IMR-90 (cell line): ENCODE data around the gene RERE. TPM values are rescaled to one million over a fixed set of nuclear protein-coding genes. Genes with fewer than 3 reads are reported as not detected.

Source experiments
- ATAC-seq: fragments of 200-7000 bp; cut with Tn5 transposase; 2 replicates; pipeline ENCODE4 v1.9.1; 2020; ENCODE audit warnings: low read depth, mild to moderate bottlenecking, moderate library complexity
- BruUV-seq: library from RNA; stranded (reverse); fragments of 400-500 nt; replicated peaks from 2 replicates; lab custom pipeline; 2021; lab: Mats Ljungman, UMichigan
- CTCF ChIA-PET: fragments of 300-600 bp; formaldehyde crosslinking; extraction: SDS; loops from one replicate; lab custom pipeline; 2021; ENCODE audit warnings: antibody characterized with exemption; lab: Yijun Ruan, JAX
- POLR2A ChIA-PET: fragments of 300-600 bp; sonication (Branson Sonifier 250); formaldehyde crosslinking; loops from one replicate; lab custom pipeline; 2022; ENCODE audit warnings: antibody characterized with exemption; ENCODE audit not compliant: unreplicated experiment; lab: Charles Lee
- DNase-seq: peaks from one replicate; pipeline ENCODE4 v3.0.0; 2013
- H2AFZ ChIP-seq: replicated peaks from 2 replicates; pipeline ENCODE3; 2013; ENCODE audit warnings: low read length, mild to moderate bottlenecking; ENCODE audit not compliant: poor library complexity
- H2AK5ac ChIP-seq: 2 replicates; pipeline ENCODE4 v1.6.1; 2013; ENCODE audit warnings: low read depth, low read length, inconsistent platforms
- H2AK9ac ChIP-seq: replicated peaks from 2 replicates; pipeline ENCODE3; 2013; ENCODE audit warnings: mild to moderate bottlenecking, low read depth, low read length, moderate library complexity; ENCODE audit not compliant: poor library complexity
- H2BK120ac ChIP-seq: 2 replicates; pipeline ENCODE4 v1.6.1; 2013; ENCODE audit warnings: low read depth, low read length, inconsistent platforms
- H2BK15ac ChIP-seq: 3 replicates; pipeline ENCODE4 v1.6.1; 2013; ENCODE audit warnings: low read depth, low read length, inconsistent platforms
- H2BK20ac ChIP-seq: 2 replicates; pipeline ENCODE4 v1.6.1; 2013; ENCODE audit warnings: low read depth, mild to moderate bottlenecking, inconsistent platforms, low read length, moderate library complexity
- H2BK5ac ChIP-seq: 2 replicates; pipeline ENCODE4 v1.6.1; 2013; ENCODE audit warnings: mild to moderate bottlenecking, low read depth, low read length, inconsistent platforms; ENCODE audit not compliant: poor library complexity, severe bottlenecking
- H3K14ac ChIP-seq: replicated peaks from 2 replicates; pipeline ENCODE4 v1.6.1; 2013; ENCODE audit warnings: low read depth, low read length, inconsistent platforms
- H3K18ac ChIP-seq: 2 replicates; pipeline ENCODE4 v1.6.1; 2013; ENCODE audit warnings: low read depth, low read length, control low read depth
- H3K23ac ChIP-seq: 2 replicates; pipeline ENCODE4 v1.6.1; 2013; ENCODE audit warnings: low read depth, low read length, inconsistent platforms
- H3K27ac ChIP-seq: 2 replicates; pipeline ENCODE4 v1.5.1; 2013; ENCODE audit warnings: mild to moderate bottlenecking, control low read depth, low read length; ENCODE audit not compliant: insufficient read depth
- H3K27me3 ChIP-seq: 2 replicates; pipeline ENCODE4 v1.6.1; 2013; ENCODE audit warnings: low read length; ENCODE audit not compliant: control insufficient read depth, insufficient read depth
- H3K36me3 ChIP-seq: 2 replicates; pipeline ENCODE4 v1.6.1; 2013; ENCODE audit warnings: low read length, mixed read lengths; ENCODE audit not compliant: control insufficient read depth, insufficient read depth
- H3K4ac ChIP-seq: 2 replicates; pipeline ENCODE4 v1.6.1; 2013; ENCODE audit warnings: low read depth, low read length, inconsistent platforms
- H3K4me1 ChIP-seq: 2 replicates; pipeline ENCODE4 v1.6.1; 2013; ENCODE audit warnings: low read length, mixed read lengths; ENCODE audit not compliant: control insufficient read depth, insufficient read depth
- H3K4me2 ChIP-seq: 2 replicates; pipeline ENCODE4 v1.6.1; 2013; ENCODE audit warnings: low read depth, mild to moderate bottlenecking, control low read depth, low read length, moderate library complexity
- H3K4me3 ChIP-seq: 2 replicates; pipeline ENCODE4 v1.5.1; 2013; ENCODE audit warnings: low read depth, mild to moderate bottlenecking, control low read depth, low read length, moderate library complexity; ENCODE audit not compliant: insufficient read depth
- H3K56ac ChIP-seq: 2 replicates; pipeline ENCODE4 v1.6.1; 2013; ENCODE audit warnings: low read length, inconsistent platforms; ENCODE audit not compliant: insufficient read depth; ENCODE audit errors: extremely low read depth
- H3K79me1 ChIP-seq, 2 experiments: 2 replicates each; pipeline ENCODE4 v1.6.1; 2013; ENCODE audit warnings: low read length in 2 of 2, inconsistent platforms in 1 of 2, low read depth in 1 of 2
- H3K9ac ChIP-seq: 2 replicates; pipeline ENCODE4 v1.6.1; 2013; ENCODE audit warnings: low read depth, low read length, control low read depth
- H3K9me1 ChIP-seq: 2 replicates; pipeline ENCODE4 v1.6.1; 2013; ENCODE audit warnings: low read length, inconsistent platforms; ENCODE audit not compliant: insufficient read depth
- H3K9me3 ChIP-seq: 2 replicates; pipeline ENCODE4 v1.6.1; 2013; ENCODE audit warnings: low read length; ENCODE audit not compliant: control insufficient read depth, insufficient read depth
- H4K20me1 ChIP-seq: 2 replicates; pipeline ENCODE4 v1.6.1; 2013; ENCODE audit warnings: low read length, inconsistent platforms; ENCODE audit not compliant: insufficient read depth
- H4K5ac ChIP-seq: 2 replicates; pipeline ENCODE4 v1.6.1; 2013; ENCODE audit warnings: mild to moderate bottlenecking, low read depth, low read length, control low read depth
- H4K8ac ChIP-seq, 2 experiments: 2 replicates each; pipeline ENCODE4 v1.6.1; 2013; ENCODE audit warnings: low read depth in 2 of 2, low read length in 2 of 2, control low read depth in 1 of 2, inconsistent platforms in 1 of 2
- H4K91ac ChIP-seq: 2 replicates; pipeline ENCODE4 v1.6.1; 2013; ENCODE audit warnings: low read depth, low read length, inconsistent platforms; ENCODE audit not compliant: insufficient read depth
- BHLHE40 ChIP-seq: fragments of 150-350 bp; IDR thresholded peaks from 2 replicates; pipeline ENCODE4 v1.6.1; 2016; ENCODE audit warnings: mild to moderate bottlenecking, low read depth, low read length
- CEBPB ChIP-seq: IDR thresholded peaks from 2 replicates; pipeline ENCODE4 v1.6.1; 2012; ENCODE audit warnings: low read depth, low read length, improper control_type of control experiment
- CHD1 ChIP-seq: IDR thresholded peaks from 2 replicates; pipeline ENCODE4 v1.6.1; 2012; ENCODE audit warnings: low read depth, low read length, improper control_type of control experiment
- CTCF ChIP-seq: conservative IDR thresholded peaks from 2 replicates; pipeline ENCODE4 v1.5.1; 2012; ENCODE audit warnings: mild to moderate bottlenecking, low read depth, low read length, improper control_type of control experiment
- ELK1 ChIP-seq: fragments of 150-350 bp; IDR thresholded peaks from 2 replicates; pipeline ENCODE4 v1.6.1; 2016; ENCODE audit warnings: low read depth, mild to moderate bottlenecking, low read length, moderate library complexity, borderline replicate concordance
- FOS ChIP-seq: fragments of 150-350 bp; IDR thresholded peaks from 2 replicates; pipeline ENCODE4 v1.6.1; 2016; ENCODE audit warnings: low read depth, low read length
- MAFK ChIP-seq: IDR thresholded peaks from 2 replicates; pipeline ENCODE4 v1.6.1; 2012; ENCODE audit warnings: low read depth, low read length, improper control_type of control experiment
- MAZ ChIP-seq: IDR thresholded peaks from 2 replicates; pipeline ENCODE4 v1.6.1; 2012; ENCODE audit warnings: low read depth, mild to moderate bottlenecking, low read length, improper control_type of control experiment, moderate library complexity, borderline replicate concordance
- MXI1 ChIP-seq: IDR thresholded peaks from 2 replicates; pipeline ENCODE4 v1.6.1; 2012; ENCODE audit warnings: low read depth, mild to moderate bottlenecking, low read length, moderate library complexity, borderline replicate concordance
- NFE2L2 ChIP-seq: fragments of 150-350 bp; IDR thresholded peaks from 2 replicates; pipeline ENCODE4 v1.6.1; 2016; ENCODE audit warnings: low read depth, mild to moderate bottlenecking, low read length
- POLR2A ChIP-seq: IDR thresholded peaks from 2 replicates; pipeline ENCODE4 v1.6.1; 2012; ENCODE audit warnings: mild to moderate bottlenecking, low read depth, low read length
- RAD21 ChIP-seq: IDR thresholded peaks from 2 replicates; pipeline ENCODE4 v1.6.1; 2012; ENCODE audit warnings: low read length, improper control_type of control experiment
- RCOR1 ChIP-seq: IDR thresholded peaks from 2 replicates; pipeline ENCODE4 v1.6.1; 2012; ENCODE audit warnings: mild to moderate bottlenecking, low read length, improper control_type of control experiment; ENCODE audit not compliant: insufficient replicate concordance
- RFX5 ChIP-seq: IDR thresholded peaks from 2 replicates; pipeline ENCODE4 v1.8.0; 2012; ENCODE audit warnings: low read depth, mild to moderate bottlenecking, low read length, moderate library complexity
- SMC3 ChIP-seq: fragments of 150-350 bp; IDR thresholded peaks from 2 replicates; pipeline ENCODE4 v1.6.1; 2016; ENCODE audit warnings: low read depth, mild to moderate bottlenecking, antibody characterized with exemption, low read length, moderate library complexity
- USF2 ChIP-seq: fragments of 150-350 bp; IDR thresholded peaks from 2 replicates; pipeline ENCODE4 v1.6.1; 2017; ENCODE audit warnings: mild to moderate bottlenecking, antibody characterized with exemption, low read length, low read depth
- WGBS, 2 experiments: methylation state at CpG; one replicate each; pipeline versions ENCODE4 v1.1.5 to v1.1.7; 2013; ENCODE audit warnings: missing lambda C conversion rate in 2 of 2; ENCODE audit not compliant: insufficient read length in 1 of 2; ENCODE audit errors: extremely low coverage in 2 of 2; 5-methylcytosine and 5-hydroxymethylcytosine counted together
- dilution Hi-C: fragments of 300-500 bp; cut with HindIII; formaldehyde crosslinking; loops from one replicate; pipeline ENCODE4 v1.14.3; 2018; ENCODE audit warnings: low sequenced_read_pairs; ENCODE audit not compliant: unreplicated experiment
- in situ Hi-C: fragments of 300-500 bp; cut with MboI; formaldehyde crosslinking; loops from 3 replicates; pipeline ENCODE4 v1.14.3; 2019; ENCODE audit warnings: low sequenced_read_pairs, inconsistent platforms, mixed read lengths
- intact Hi-C: fragments of 100-400 bp; cut with micrococcal nuclease; formaldehyde crosslinking; loops from 2 replicates; pipeline ENCODE4 v1.10.0; 2022
- polyA plus RNA-seq, 3 experiments: library from polyadenylated mRNA; depleted of rRNA; stranded (reverse); fragments of >200 nt; gene quantifications; 2 replicates each; pipeline ENCODE4 v1.2.3, GENCODE V29; 2012; ENCODE audit warnings: low replicate concordance in 1 of 3
- total RNA-seq: library from RNA; depleted of rRNA; stranded (reverse); fragments of >200 nt; gene quantifications from 2 replicates; pipeline ENCODE4 v1.2.3, GENCODE V29; 2012

Gene RERE
- total and polyA plus RNA-seq, 2 of the 4 experiments (the other 2 are of a cell fraction) = 11.5 to 25.1 TPM

GRCh38 chr1:8324176-8324810, 493.1 kb downstream of the RERE start:
- no peak overlapping the region for H4K5ac ChIP-seq
- intact Hi-C loops = no loop called here
- ChIA-PET POLR2A (no interaction called here), CTCF (no interaction called here)
- in situ Hi-C loops = loop anchor here (25.0 kb wide), 1 partner anchor 662 kb away; no protein-coding TSS in a partner anchor
- H3K4me3 ChIP-seq = no peak overlapping the region
- H2AFZ ChIP-seq = no peak overlapping the region
- H3K79me1 ChIP-seq = 0 out of 4 replicates have a peak, but pooled peaks cover 0 to 4% of the 10 kb centered on the region in 2 experiments
- ATAC-seq = no peak
- no TSS peak for BruUV-seq
- H3K4me1 ChIP-seq = no peaks in the 10 kb centered on the region
- dilution Hi-C loops = loop anchor here (25.0 kb wide), 1 partner anchor 312 kb away; no protein-coding TSS in a partner anchor
- H4K91ac ChIP-seq = no peak overlapping the region
- H3K4ac ChIP-seq = no peak overlapping the region
- no peak overlapping the region for H3K4me2 ChIP-seq
- H3K9me3 ChIP-seq = no peaks in the 10 kb centered on the region
- WGBS, 2 experiments = 93% methylated on average over 12 of the region's 32 CpGs; no CpG with 5 or more reads in 1 of the 2 experiments
- peaks cover 2% of the 10 kb centered on the region; the same call in 1 of the 2 replicates for H3K27me3 ChIP-seq
- no peak overlapping the region for H2BK15ac ChIP-seq
- no peaks in the 10 kb centered on the region for H4K20me1 ChIP-seq
- H3K27ac ChIP-seq = no peak overlapping the region
- no peak overlapping the region for H2BK20ac ChIP-seq
- no peak overlapping the region for H2AK9ac ChIP-seq
- H2BK5ac ChIP-seq = no peak overlapping the region
- H2AK5ac ChIP-seq = no peak overlapping the region
- no peak for DNase-seq
- TF ChIP-seq POLR2A = no peak
- TF ChIP-seq FOS = no peak
- no peak for TF ChIP-seq RAD21
- no peak for TF ChIP-seq USF2
- TF ChIP-seq MAZ = no peak
- no peak for TF ChIP-seq MXI1
- TF ChIP-seq NFE2L2 = no peak
- no peak for TF ChIP-seq CHD1
- TF ChIP-seq ELK1 = no peak
- no peak for TF ChIP-seq RCOR1
- TF ChIP-seq MAFK = no peak
- TF ChIP-seq BHLHE40 = no peak
- TF ChIP-seq SMC3 = no peak
- no peak for TF ChIP-seq RFX5
- no peak for TF ChIP-seq CTCF
- no peak for TF ChIP-seq CEBPB
- no peak overlapping the region for H3K18ac ChIP-seq
- peaks cover 4% of the 10 kb centered on the region; the same call in 1 of the 2 replicates for H3K9me1 ChIP-seq
- H3K14ac ChIP-seq = no peak overlapping the region
- H3K23ac ChIP-seq = no peak overlapping the region
- H3K36me3 ChIP-seq = peaks cover 10% of the 10 kb centered on the region
- H3K56ac ChIP-seq = no peak overlapping the region
- H2BK120ac ChIP-seq = no peak overlapping the region
- no peak overlapping the region for H3K9ac ChIP-seq
- H4K8ac ChIP-seq = no peak overlapping the region
